ENCODE results near the gene TRMT10B.

GRCh38 chr9:37818849-37819248 is 65.2 kb downstream of the TRMT10B start:
- TF ChIP-seq POLR2A (IDR thresholded peaks at IDR 0.05) (no peak), CTCF (IDR thresholded peaks at IDR 0.05) (no peak), POLR2AphosphoS5 (IDR thresholded peaks at IDR 0.05) (no peak)

All from stomach (tissue), 4 donors.